Measurements from ENCODE around the gene COBL.

Gene COBL, protein sequence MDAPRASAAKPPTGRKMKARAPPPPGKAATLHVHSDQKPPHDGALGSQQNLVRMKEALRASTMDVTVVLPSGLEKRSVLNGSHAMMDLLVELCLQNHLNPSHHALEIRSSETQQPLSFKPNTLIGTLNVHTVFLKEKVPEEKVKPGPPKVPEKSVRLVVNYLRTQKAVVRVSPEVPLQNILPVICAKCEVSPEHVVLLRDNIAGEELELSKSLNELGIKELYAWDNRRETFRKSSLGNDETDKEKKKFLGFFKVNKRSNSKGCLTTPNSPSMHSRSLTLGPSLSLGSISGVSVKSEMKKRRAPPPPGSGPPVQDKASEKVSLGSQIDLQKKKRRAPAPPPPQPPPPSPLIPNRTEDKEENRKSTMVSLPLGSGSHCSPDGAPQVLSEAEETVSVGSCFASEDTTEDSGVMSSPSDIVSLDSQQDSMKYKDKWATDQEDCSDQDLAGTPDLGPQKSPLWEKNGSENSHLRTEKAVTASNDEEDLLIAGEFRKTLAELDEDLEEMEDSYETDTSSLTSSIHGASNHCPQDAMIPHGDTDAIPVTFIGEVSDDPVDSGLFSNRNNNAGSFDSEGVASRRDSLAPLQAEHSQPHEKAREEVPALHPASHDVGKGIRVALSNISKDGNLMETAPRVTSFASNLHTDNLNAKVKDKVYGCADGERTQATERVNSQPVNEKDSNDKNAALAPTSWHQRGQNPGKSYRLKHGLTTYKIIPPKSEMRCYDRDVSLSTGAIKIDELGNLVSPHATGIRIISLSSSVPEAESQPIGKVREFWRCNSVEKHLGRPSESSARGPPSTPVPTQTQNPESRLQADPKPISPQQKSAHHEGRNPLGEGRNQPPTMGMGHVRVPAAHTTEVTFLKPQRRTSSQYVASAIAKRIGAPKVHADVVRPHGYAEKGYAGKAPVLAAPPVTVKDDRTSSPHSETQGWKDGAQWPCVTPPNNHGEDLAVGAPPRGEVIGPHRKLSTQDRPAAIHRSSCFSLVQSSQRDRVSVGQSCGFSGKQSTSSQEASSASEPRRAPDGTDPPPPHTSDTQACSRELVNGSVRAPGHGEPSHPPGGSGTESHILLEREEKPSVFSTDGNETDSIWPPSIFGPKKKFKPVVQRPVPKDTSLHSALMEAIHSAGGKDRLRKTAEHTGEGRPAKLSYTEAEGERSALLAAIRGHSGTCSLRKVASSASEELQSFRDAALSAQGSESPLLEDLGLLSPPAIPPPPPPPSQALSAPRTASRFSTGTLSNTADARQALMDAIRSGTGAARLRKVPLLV

DNA sequence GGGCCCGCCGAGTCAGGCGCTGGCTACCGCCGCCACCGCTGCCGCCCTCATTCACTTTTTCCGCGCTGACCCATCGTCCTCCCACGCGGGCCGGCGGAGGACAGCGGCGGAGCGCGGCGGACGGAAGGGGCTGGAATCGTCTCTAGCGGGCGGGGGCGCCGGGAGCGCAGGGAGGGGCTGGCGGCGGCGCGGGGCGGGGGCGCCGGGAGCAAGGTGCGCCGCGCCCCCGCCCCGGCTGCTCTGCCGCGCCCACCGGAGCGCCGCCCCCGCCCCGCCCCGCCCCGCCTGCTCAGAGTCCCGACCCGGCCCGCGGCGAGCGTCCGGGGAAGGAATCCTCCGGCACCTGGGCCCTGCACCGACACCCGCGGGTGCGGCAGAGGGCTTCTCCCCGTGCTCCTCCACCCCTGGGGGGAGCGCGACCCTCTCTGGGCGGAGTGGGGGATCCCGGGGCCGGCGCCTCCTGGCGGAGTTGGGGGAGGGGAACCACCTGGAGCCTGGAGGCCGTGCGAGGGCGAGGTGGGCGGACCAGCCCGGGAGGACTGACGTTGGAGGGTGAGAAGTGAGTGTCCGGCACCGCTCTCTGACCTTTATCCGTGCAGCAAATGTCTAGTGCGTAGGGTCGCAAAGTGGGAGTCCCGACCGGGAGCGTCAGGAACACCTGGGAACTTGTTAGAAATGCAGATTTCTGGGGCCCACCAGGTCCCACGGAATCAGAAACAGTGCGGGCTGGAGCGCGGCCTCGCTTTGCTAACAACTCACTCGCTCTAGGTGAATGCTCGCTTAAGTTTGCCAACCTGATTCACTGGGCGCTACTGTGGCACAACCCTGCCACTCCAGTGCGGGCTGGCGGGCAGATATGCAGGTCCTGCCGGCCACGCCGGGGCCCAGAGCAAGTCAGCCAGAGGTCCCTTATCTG is at the start of gene COBL:
TSS of gene COBL (minus strand) at position 144 of the 916 bp plus-strand sequence. CDS start 176 bp downstream, outside the sequence.
- DNase-seq: no peak

DNA sequence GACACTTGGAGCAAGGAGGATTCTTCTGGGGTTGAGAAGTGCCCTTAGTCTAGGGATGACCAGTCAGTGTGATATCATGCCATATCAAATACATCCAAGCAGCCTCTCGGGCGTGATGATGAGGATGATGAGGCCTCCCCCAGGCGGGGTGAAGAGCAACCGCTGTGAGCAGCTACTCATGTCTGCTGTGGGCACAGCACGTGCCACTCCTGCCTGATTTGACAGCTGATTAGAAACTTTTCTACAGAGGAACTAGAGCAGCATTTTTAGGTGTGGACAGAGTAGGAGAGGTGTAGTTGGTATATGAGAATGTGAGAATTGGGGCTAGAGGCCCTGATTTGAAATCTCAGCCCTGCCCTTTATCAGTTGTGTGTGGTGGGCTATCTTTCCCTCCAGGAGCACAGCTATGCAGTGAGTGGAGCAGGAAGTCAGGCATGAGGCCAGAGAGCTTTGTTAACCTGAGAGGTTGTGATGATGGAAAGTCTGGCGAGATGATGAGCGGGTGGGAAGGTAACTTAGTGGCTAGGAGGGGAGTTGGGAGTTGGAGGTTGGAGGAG is 49.6 kb upstream of the COBL start:
- DNase-seq: peak; percentile 0

DNA sequence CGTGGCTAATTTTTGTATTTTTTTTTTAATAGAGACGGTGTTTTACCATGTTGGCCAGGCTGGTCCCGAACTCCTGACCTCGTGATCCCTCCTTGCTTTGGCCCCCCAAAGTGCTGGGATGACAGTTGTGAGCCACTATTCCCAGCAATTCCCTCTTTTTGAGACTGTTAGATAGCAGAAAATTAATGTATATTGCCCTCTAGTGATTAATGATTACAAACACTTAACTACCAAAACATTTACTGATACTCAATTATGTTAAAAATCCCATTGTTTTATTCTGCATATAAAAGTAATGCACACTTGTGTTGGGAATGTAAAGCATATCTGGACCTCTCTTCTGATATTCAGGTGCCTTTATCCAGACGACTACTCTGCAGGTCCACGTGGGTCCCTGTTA is 41.2 kb upstream of the COBL start:
- DNase-seq: no peak

DNA sequence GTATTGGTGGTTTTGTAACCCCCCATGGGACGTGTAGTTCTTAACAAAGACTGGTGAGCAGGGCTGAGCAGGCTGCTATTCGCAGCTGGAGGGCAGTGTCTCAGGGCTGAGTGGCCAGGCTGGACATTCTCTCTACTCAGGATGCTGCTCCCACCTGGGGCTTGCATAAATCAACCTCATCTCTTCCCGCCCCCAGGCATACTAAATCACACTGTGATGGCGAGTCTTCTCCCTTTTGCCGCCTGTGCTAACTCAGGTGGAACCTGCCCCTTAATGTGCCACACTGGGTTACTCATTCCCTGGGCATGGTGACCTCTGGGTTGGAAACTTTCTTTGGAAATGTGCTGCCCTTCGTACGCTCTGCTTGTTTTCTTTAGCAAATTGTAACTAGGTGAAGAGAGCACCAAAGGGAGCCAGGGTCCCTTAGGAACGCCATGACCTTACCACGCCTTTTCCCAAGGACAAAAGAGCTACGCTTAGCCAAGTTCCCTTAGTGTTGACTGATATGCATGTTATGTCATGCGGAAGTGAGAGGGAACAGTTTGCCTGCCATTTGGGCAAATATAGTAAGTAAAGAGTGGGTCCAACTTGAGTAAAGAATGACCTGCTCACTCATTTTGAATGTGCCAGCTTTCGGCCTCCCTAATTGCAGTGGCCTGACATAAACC is 40.4 kb upstream of the COBL start:
- no peak for DNase-seq

DNA sequence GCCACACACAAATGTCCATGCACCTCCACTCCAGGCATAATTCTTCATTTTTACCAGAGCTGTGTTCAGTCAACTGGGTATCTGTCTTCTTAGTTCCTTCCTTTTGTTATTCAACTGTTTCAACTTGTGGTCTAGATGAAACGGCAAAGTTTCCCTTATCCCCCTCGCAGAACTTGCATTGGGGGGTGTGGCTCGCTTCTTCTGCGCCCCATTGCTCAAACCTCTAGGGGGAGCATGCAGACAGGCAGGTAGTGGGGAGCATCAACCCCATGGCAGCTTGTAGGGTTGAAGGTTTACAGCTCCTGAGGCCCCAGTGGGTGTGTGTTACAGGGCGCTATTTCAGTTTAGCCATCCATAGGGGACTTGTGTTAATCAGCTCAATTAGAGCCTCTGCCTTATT is 38.3 kb upstream of the COBL start:
- DNase-seq: no peak

DNA sequence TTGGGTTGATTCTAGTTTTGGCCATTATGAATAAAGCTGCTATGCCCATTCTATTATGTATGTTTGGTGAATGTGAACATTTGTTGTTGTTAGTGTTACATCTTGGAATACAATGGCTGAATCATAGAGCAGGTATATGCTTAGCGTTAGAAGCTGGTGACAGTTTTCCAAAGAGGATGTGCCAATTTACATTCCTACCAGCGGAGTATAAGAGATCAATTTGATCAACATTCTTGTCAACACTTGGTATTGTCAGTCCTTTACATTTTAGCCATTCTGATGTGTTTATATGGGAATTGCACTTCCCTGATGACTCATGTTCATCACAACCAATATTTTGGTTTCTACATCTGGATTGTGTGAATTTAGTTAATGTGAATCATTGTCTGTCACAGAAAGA is 37.8 kb upstream of the COBL start:
- DNase-seq: no peak

DNA sequence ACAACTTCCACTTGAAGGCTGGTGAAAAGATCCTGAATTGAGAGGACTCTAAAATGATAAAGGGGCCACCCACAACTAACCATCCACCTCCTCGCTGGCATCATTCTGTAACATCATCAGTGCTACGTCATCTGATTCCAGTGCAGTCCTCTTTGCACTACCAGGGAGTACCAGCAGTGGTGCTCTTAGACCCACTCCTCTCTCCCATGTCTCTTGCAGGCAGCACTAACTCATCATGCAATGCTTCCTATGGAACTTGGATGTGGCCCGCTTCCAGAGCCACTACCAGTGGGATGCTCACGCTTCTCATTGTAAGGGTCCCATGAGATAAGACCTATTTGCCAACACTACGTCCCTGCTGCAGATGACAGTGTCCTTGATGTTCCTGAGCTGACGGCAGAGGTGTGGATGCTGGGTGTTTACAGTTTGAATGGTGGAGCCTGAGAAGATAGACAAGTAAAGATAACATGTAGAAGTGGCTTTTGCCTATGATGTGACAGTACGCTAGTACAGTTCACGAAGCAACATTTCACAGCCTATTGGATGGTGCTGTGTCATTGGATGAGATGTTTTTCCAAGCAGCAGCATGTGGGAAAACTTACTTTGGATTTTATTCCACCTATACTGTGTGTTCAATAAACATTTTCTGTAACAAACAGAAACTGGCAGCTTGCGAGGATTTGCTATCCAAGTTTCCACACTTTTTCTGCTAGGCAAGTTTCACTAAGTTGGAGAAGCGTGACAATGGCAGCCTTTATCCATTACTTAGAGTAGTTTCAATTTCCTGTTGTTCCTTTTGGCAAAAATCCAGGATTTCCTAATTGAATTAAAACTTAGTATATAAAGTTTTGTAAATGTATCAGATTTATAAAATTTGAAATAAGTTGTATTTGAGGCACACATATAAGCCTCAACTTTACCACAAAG is 35.8 kb upstream of the COBL start:
- no peak for DNase-seq

DNA sequence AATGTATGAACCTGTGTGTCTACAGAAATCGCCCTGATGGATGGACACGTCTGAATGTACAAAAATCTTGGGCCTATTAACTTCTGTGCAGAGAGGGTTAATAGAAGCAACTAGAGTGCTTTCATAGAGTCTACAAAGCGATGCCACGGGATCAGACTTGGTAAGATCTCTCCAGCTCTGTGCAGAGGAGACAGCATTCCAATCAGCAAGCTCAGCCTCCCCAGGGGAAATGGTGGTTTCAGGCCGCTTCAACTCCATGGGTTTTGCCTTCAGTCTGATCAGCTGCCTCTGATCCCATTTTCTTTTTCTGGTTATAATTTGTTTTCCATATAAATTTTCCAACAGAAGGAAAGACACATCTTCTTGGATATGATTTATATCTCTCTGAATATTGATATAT is 35.1 kb upstream of the COBL start:
- DNase-seq: no peak

DNA sequence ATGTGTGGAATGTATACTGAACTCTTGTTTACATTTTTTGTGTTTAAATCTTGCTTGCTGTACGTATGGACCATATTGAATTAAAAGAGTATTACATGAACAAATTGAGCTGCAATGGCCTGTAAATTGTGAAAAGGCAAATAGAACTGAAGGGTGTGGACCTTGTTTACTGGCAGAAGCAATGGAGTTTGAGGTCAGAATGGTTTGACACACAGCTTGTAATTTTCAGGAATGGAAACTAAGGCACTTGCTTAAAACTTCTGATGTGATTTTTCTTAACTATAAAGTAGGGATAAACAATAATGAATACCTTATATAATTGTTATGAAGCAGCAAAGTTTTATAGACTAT is 33.9 kb upstream of the COBL start:
- DNase-seq: no peak

DNA sequence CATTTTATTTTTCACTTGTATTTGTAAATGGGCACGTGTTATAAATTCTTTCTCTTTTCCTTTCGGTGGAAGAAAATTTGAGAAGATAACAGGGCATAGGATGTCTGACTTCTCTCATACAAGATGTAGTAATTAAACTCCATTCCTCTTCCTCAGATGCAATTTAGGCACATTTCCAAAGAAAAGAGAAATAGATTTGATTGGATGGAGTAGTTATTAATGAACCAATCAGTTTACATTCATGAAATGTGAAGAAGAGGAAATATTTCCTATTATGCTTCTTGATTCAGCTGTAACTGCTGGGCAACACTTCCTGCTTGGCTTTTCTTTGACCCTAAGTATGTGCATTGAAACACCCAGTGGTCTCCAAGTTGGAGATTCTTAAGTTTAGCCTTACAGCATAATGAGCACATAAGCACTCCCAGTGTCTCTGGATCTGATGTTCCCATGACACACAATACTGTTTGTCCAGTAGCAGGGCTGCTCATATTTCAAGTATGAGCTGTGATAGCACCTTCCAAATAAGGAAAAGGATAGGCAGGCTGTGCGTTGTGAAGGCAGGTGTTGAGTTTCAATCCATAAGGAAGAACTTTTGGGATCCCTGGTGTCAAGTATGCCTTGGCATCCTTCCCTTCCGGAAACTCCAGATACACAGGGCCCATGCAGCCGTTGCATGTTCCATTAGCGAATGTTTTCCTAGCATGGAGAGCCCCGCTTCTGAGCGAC is 33.4 kb upstream of the COBL start:
- DNase-seq: no peak

DNA sequence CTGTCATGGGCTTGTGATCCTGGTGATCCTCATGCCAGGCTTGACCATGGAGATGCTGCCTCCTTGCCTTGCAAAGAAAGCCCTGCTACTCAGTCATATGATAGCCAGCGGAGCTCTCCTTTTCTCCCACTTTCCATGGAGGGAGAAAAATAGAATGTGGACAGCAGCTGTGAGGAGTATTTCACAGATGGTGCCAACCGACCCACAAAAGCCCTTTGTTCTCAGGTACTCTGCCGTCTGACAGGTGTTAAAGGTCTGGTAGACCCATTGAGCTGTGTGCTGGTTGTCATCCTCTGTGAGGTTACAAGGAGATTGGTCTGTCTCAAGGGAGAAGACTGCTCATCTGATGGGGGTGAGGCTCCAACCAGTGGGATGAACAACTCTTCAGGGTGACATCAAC is 29.5 kb upstream of the COBL start:
- DNase-seq: no peak

DNA sequence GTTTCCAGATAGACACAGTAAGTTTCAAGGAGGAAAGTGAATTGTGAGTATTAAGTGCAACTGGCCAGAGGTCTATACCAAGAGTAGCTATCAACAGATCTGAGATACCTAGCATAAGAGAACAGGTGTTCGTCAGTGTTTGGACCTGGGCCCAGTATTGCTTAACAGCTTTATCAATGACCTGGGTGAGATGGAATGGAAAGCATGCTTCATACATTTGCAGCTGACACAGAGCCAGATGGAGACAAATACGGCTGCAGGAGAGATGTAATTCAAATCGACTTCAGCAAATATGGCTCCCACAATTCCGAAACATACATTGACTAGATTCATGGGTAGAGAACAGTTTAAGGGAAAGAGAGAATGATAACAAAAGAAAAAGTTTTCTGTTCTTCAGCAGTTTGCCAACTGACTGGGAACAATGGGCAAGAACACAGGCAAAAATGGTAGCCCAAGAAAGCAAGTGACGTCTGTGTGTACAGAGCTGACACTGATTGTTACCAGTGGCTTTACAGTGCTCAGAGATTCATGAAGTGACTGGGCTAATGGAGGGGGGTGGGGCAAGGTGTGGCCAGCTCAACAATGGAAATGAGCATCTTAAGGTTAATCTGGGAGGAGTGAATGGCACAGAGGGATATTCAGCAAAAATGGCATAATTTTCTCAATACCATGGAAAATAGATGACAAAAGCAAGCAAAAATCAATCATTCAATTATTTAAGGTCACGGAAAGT is 28.0 kb upstream of the COBL start:
- DNase-seq: no peak

DNA sequence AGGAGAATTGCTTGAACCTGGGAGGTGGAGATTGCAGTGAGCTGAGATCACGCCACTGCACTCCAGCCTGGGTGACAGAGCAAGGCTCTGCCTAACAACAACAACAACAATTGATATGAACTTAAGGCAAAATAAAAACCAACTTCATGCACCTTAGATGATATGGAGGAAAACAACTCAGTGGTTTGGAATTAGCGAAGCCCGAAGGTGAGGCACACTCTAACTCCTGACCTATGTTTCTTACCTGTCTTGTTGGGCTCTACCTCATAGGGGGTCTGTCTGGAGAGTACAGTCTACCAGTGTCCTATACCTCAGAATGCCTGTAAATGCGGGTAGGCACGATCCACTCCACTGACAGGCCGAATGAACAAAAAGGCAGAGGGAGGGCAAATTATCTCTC is 24.3 kb upstream of the COBL start:
- no peak for DNase-seq

DNA sequence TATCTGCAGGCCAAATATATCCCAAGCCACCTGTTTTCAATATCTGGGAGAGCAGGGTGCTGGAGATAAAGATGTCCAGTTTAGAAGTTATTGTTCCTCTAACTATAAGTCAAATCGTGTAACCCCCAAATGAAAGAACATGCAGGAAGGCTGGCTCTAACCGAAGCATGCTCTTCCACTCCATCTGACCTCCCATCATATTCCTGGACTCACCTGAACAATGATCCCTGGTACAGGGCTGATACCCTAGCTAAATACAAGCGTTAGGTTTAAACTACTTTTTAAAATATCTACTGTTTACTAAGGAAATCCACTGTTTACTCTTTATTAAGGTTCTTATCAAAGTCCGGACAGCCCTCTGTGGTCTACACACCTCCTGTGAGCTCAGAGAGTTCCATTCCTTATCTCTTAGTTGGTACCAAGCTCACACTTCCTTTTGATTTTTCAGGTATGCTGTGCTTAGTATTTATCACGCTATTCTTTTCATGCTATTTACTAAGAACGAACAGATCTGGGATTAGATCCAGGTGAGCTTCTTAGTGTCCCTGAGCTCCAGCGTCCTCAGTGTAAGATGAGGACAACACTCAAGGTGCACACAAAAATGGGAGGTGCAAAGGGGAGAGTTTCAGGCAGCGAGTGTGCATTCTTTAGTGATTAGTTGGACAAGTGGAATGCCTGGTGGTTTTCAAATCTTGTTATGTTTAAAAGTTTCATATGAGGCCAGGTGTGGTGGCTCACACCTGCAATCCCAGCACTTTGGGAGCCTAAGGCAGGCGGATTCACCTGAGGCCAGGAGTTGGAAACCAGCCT is 23.6 kb upstream of the COBL start:
- no peak for DNase-seq

DNA sequence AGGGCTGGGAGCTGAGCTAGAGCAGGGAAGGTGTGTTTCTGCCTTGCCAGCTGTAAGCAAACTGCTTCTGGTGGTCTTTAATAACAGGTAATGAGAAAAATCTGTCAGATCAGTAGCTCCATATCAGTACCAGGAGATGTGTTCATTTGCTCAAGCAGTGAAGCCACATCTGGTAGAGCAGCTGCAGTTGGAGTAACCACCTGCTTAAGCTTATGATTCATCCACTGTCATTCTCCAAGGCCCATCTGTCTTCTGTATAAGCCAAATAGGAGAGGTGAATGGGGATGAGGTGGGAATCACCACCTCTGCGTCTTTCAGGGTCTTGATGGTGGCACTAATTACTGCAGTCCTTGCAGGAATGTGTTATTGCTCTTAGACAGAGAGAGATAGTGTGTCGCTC is 18.4 kb upstream of the COBL start:
- no peak for DNase-seq

DNA sequence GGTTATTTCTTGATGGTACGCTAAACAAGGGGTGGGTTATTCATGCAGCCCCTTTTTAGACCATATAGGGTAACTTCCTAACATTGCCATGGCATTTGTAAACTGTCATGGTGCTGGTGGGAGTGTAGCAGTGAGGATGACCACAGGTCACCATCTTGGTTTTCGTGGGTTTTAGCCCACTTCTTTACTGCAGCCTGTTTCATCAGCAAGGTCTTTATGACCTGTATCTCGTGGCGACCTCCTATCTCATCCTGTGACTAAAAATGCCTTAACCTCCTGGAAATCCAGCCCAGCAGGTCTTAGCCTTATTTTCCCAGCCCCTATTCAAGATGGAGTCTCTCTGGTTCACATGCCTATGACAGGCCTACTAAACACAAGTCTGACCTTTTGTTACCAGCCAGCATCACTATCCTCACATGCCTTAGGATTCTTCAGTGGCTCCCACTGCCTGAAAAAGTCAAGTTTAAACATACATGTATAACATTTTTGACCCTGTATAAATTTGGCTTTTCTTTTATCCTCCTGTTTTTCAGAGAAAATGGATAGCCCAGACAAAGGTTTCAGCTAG is 13.2 kb upstream of the COBL start:
- DNase-seq: no peak

DNA sequence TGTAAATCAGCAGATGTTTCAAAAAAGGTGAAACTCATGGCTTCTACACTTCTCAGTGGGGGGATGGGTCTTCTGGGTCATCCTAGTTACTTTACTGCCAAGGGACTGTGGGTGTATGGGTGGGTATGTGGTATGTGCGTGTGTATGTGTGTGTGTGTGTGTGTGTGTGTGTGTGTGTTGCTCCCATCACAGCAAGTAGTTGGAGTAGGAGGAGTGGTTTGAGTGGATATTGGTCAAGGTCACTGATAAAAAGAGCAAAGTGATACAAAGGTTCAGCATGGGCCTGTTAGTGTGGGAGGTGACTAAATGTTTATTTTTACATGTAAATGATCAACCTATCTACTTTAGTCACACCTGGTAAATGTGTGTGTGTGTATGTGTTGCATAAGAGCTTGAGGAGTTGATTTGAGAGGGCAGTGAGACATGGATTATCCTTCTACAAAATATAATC is 11.8 kb upstream of the COBL start:
- no peak for DNase-seq

Data from OCI-M1 (cell line).